ENCODE measurements around the gene ADCY4. TPM values are rescaled to one million over a fixed set of nuclear protein-coding genes. Genes with fewer than 3 reads are reported as not detected.

Gene ADCY4
- total and polyA plus RNA-seq, 2 of the 13 experiments (the other 11 are each of a cell fraction or from before 2014, with no cell fraction given): 0.03 TPM; not detected in 1

- TF ChIP-seq ZNF17 (CRISPR knock-in tag; IDR thresholded peaks at IDR 0.05) (no peak), NFE2 (CRISPR knock-in tag; IDR thresholded peaks at IDR 0.05) (no peak), TBP (CRISPR knock-in tag; IDR thresholded peaks at IDR 0.05) (no peak), ZNF574 (CRISPR knock-in tag; IDR thresholded peaks at IDR 0.05) (no peak), ZZZ3 (CRISPR knock-in tag; IDR thresholded peaks at IDR 0.05; ENCODE audit: borderline replicate concordance) (no peak), FOXP1 (IDR thresholded peaks at IDR 0.05) (no peak), FOXP1 (CRISPR knock-in tag; IDR thresholded peaks at IDR 0.05) (no peak), ZFP62 (CRISPR knock-in tag; IDR thresholded peaks at IDR 0.05) (no peak), SP4 (CRISPR knock-in tag; IDR thresholded peaks at IDR 0.05) (peak; percentile 25), BCL3 (CRISPR knock-in tag; IDR thresholded peaks at IDR 0.05) (no peak), SMAD1 (CRISPR knock-in tag; IDR thresholded peaks at IDR 0.05; ENCODE audit: borderline replicate concordance, low read depth) (no peak), ZNF740 (CRISPR knock-in tag; IDR thresholded peaks at IDR 0.05) (no peak), ATM (IDR thresholded peaks at IDR 0.05; ENCODE audit: borderline replicate concordance) (no peak), JUNB (CRISPR knock-in tag; IDR thresholded peaks at IDR 0.05; ENCODE audit: borderline replicate concordance) (no peak), MATR3 (CRISPR knock-in tag; IDR thresholded peaks at IDR 0.05) (no peak), SRSF1 (optimal IDR thresholded peaks at IDR 0.05; ENCODE audit: low read depth, low read length) (no peak), ZFP36L2 (CRISPR knock-in tag; IDR thresholded peaks at IDR 0.05) (no peak; the same call in 1 of the 2 replicates), KAT2B (IDR thresholded peaks at IDR 0.05; ENCODE audit: borderline replicate concordance, low read depth, low read length) (no peak), TBX2 (CRISPR knock-in tag; IDR thresholded peaks at IDR 0.05; ENCODE audit: borderline replicate concordance) (no peak), GPBP1L1 (CRISPR knock-in tag; IDR thresholded peaks at IDR 0.05) (no peak), ZSCAN5A (CRISPR knock-in tag; IDR thresholded peaks at IDR 0.05; ENCODE audit: borderline replicate concordance) (peak; percentile 89; the same call in 1 of the 2 replicates), ZNF597 (CRISPR knock-in tag; IDR thresholded peaks at IDR 0.05) (no peak)
Observed at GRCh38 chr14:24308342-24309124, 26.3 kb downstream of the ADCY4 start (continued).

Measured in HepG2 (cell line).